ENCODE data around the gene TMEM190. TPM values are rescaled to one million over a fixed set of nuclear protein-coding genes. Genes with fewer than 3 reads are reported as not detected.

Gene TMEM190
- polyA plus RNA-seq, 1 experiment = 1.3 TPM

DNA sequence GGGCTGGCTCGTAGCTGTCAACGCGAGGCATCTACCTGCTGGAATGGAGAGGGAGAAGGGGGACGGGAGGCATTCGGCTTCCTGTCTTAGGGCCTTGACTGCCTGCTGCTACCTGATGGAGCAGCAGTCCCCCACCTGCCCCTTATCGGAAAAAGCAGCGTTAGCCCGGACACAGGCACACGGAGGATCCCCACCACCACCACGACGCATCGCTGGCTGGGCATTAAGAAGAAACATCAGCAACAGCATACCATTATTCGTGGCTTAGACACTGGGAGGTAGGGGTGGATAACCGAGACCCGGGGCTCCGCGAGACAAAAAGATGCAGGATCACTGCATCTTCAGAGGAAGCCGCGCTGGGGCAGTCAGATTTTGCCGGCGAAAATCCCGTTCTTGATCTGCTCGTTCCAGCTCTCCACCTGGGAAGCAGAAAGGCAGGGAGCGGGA lies 23.2 kb upstream of the TMEM190 start:
- DNase-seq (ENCODE audit: low read depth) = no peak
- TF ChIP-seq, protein P1, sequence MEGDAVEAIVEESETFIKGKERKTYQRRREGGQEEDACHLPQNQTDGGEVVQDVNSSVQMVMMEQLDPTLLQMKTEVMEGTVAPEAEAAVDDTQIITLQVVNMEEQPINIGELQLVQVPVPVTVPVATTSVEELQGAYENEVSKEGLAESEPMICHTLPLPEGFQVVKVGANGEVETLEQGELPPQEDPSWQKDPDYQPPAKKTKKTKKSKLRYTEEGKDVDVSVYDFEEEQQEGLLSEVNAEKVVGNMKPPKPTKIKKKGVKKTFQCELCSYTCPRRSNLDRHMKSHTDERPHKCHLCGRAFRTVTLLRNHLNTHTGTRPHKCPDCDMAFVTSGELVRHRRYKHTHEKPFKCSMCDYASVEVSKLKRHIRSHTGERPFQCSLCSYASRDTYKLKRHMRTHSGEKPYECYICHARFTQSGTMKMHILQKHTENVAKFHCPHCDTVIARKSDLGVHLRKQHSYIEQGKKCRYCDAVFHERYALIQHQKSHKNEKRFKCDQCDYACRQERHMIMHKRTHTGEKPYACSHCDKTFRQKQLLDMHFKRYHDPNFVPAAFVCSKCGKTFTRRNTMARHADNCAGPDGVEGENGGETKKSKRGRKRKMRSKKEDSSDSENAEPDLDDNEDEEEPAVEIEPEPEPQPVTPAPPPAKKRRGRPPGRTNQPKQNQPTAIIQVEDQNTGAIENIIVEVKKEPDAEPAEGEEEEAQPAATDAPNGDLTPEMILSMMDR (IDR thresholded peaks at IDR 0.05; ENCODE audit: insufficient read depth, low read depth, low read length) = no peak
- H3K27me3 ChIP-seq (ENCODE audit: control insufficient read depth, insufficient read depth, low read length) = peaks cover 26% of the 10 kb centered on the region
- H3K4me3 ChIP-seq (ENCODE audit: low read depth, low read length) = peak overlapping the region; percentile 54
- ChIA-PET CTCF (no interaction called here), POLR2A (no interaction called here)
- no peaks in the 10 kb centered on the region for H3K36me3 ChIP-seq (ENCODE audit: control insufficient read depth, insufficient read depth, low read length)

DNA sequence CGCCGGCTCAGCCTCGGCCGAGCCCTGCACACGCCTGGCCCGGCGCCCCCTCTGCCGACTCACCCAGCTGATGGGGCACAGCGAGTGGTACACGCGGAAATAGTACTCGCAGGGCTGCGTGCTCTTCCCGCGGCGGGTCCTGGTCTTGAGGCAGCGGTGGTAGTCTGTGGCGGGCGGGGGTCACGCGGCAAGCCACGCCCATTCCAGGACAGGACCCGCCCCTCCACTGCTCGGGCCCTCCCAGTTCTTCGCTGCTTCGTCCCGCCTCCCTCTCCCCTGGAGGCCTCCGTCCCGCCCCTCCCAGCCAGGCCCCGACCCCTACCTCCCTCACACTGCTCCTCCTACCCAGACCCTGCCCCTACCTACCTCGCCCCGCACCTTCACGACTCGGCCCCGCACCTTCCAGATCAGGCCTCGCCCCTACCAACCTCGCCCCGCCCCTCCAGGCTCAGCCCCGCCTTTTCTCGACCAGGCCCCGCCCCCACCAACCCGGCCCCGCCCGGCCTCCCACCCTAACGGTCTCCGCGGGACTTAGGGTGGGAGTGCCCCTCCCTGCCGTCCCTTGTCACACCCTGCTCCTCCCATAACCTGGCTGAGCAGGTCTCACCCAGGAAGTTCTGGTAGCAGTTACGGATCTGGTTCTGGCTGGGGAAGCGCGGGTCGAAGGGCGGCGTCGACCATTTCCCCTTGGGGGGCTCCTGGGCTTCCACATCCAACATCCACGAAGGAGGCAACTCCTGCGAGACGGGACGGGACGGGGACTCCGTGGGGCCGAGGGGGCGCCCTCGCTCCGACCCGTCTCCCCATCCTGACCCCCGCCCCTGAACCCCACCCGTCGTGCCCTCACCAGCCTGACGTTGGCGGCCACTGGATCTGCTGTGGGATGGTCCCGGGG lies 22.6 kb upstream of the TMEM190 start:
- no peak for DNase-seq (ENCODE audit: low read depth)
- TF ChIP-seq, protein P1 (IDR thresholded peaks at IDR 0.05; ENCODE audit: insufficient read depth, low read depth, low read length) = no peak
- POLR2A ChIA-PET = no interaction called here
- H3K36me3 ChIP-seq (ENCODE audit: control insufficient read depth, insufficient read depth, low read length) = no peaks in the 10 kb centered on the region
- H3K27me3 ChIP-seq (ENCODE audit: control insufficient read depth, insufficient read depth, low read length) = peaks cover 26% of the 10 kb centered on the region
- CTCF ChIA-PET = interaction anchor here (1.0 kb wide), 1 partner anchor 14 kb away, joined by 3 read pairs; no protein-coding TSS in a partner anchor
- H3K4me3 ChIP-seq (ENCODE audit: low read depth, low read length) = peak overlapping the region; percentile 54

DNA sequence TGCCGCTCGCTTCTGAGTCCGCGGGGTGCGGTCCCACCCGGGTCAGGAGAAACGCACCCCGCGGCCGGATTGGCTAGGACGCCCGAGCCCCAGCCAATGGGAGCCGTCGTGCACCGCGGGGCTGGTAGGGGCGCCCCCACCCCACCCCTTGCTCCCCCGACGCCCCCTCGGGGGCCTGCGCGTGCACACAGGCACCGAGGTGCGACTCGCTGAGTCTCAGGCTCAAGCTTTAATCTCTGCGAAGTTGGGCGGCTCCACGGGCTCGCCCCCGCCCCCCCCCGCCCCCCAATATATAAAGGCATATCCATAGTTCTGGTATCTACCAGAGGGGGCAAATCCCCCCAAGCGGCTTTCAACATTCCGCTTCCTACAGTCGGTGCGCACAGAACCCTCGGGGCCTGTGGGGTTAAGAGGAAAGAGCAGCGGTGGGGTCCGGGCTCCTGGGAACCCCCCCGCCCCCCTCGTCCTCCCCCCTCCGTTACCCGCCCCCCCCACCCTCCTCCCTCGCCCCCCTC lies 21.9 kb upstream of the TMEM190 start, which contains the start of gene COX6B2:
COX6B2 (minus strand) TSS at position 22 of the 515 bp plus-strand sequence. CDS start 198 bp downstream, outside the sequence.
- TF ChIP-seq, protein P1 (IDR thresholded peaks at IDR 0.05; ENCODE audit: insufficient read depth, low read depth, low read length) = no peak
- Histone ChIP-seq H3K27me3 (ENCODE audit: control insufficient read depth, insufficient read depth, low read length) (peaks cover 26% of the 10 kb centered on the region), H3K36me3 (ENCODE audit: control insufficient read depth, insufficient read depth, low read length) (no peaks in the 10 kb centered on the region), H3K4me3 (ENCODE audit: low read depth, low read length) (peak within 1 kb of the TSS; percentile 54)
- CTCF ChIA-PET = interaction anchor here (0.8 to 1.0 kb wide), 2 partner anchors 11 to 14 kb away, joined by 3 read pairs; no protein-coding TSS in a partner anchor
- POLR2A ChIA-PET = no interaction called here
- no peak for DNase-seq (ENCODE audit: low read depth)

DNA sequence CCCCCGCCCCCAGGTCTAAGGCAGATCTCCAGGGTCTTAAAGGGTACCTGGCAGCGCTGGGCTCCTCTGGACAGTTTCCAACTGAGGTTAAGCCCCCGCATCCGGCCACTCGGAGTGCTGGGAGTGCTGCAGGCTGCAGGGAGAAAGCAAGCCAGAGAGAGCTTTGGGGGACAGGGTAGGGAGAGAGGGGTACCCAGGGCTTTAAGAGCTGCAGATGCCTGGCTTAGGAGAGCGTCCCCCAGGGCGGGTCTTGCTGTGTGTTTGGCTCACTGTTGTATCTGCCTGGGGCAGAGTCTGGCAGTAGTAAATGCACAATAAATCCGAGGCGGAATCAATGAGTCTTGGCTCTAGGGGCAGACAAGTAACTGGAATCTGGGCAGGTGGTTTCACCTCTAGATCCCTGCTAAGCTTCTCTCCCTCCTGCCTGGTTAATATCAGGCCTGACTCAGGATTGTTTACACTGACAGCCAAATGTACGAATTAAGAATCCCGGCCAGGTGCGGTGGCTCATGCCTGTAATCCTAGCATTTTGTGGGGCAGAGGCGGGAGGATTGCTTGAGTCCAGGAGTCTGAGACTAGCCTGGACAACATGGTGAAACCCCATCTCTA lies 21.3 kb upstream of the TMEM190 start:
- Histone ChIP-seq H3K4me3 (ENCODE audit: low read depth, low read length) (no peak overlapping the region), H3K27me3 (ENCODE audit: control insufficient read depth, insufficient read depth, low read length) (peaks cover 26% of the 10 kb centered on the region), H3K36me3 (ENCODE audit: control insufficient read depth, insufficient read depth, low read length) (no peaks in the 10 kb centered on the region)
- CTCF ChIA-PET = interaction anchor here (0.8 to 1.0 kb wide), 2 partner anchors 12 to 13 kb away, joined by 3 read pairs; no protein-coding TSS in a partner anchor
- no peak for DNase-seq (ENCODE audit: low read depth)
- POLR2A ChIA-PET = no interaction called here
- TF ChIP-seq, protein P1 (IDR thresholded peaks at IDR 0.05; ENCODE audit: insufficient read depth, low read depth, low read length) = no peak

DNA sequence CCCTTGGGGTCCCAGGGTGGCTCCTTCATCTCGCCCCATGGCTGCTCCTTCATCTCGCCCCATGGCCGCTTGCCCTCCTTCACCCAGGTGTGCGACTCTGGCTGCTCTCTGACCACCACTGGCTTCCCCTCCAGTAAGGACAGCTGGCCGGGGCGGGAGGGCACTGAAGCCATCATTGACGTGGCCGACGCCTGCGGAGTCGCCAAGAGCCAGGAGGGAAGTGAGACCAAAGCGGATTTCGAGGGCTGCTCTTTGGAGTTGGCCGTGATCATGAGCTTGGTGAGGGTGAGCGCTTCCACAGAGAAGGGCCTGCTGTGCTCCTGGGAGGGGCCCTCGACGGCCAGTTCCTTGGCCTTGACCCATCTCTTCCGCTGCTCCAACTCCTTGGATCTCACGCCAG lies 18.1 kb upstream of the TMEM190 start:
- no peaks in the 10 kb centered on the region for H3K36me3 ChIP-seq (ENCODE audit: control insufficient read depth, insufficient read depth, low read length)
- no peak overlapping the region for H3K4me3 ChIP-seq (ENCODE audit: low read depth, low read length)
- ChIA-PET POLR2A (no interaction called here), CTCF (no interaction called here)
- peaks cover 16% of the 10 kb centered on the region for H3K27me3 ChIP-seq (ENCODE audit: control insufficient read depth, insufficient read depth, low read length)
- no peak for DNase-seq (ENCODE audit: low read depth)
- TF ChIP-seq, protein P1 (IDR thresholded peaks at IDR 0.05; ENCODE audit: insufficient read depth, low read depth, low read length) = no peak
